Panc1 (cell line): ENCODE results near the gene PTPA. TPM values are rescaled to one million over a fixed set of nuclear protein-coding genes. Genes with fewer than 3 reads are reported as not detected.

Experiments
- ATAC-seq: fragments of 200-7000 bp; cut with Tn5 transposase; 2 replicates; pipeline ENCODE4 v1.9.1; 2020; ENCODE audit warnings: mild to moderate bottlenecking, moderate library complexity
- BruUV-seq: library from RNA; stranded (reverse); fragments of 400-500 nt; replicated peaks from 2 replicates; lab custom pipeline; 2021; lab: Mats Ljungman, UMichigan
- CTCF ChIA-PET: fragments of 300-600 bp; sonication (Branson Sonifier 250); formaldehyde crosslinking; loops from one replicate; lab custom pipeline; 2022; ENCODE audit warnings: antibody characterized with exemption; lab: Charles Lee
- POLR2A ChIA-PET: fragments of 300-600 bp; sonication (Branson Sonifier 250); formaldehyde crosslinking; loops from one replicate; lab custom pipeline; 2022; ENCODE audit warnings: antibody characterized with exemption; lab: Charles Lee
- DNase-seq: peaks from one replicate; pipeline ENCODE4 v3.0.0-alpha.2; 2010; ENCODE audit warnings: low read depth, low spot score
- H3K27ac ChIP-seq: 2 replicates; pipeline ENCODE4 v1.5.1; 2011; ENCODE audit warnings: mild to moderate bottlenecking, low read length, inconsistent platforms
- H3K27me3 ChIP-seq: fragments of 200-500 bp; sonication (Bioruptor generic); 2 replicates; pipeline ENCODE4 v1.6.0; 2014; ENCODE audit warnings: low read length, inconsistent platforms; ENCODE audit not compliant: control insufficient read depth, insufficient read depth
- H3K36me3 ChIP-seq: fragments of 200-500 bp; sonication (Bioruptor generic); 2 replicates; pipeline ENCODE4 v1.5.1; 2014; ENCODE audit warnings: inconsistent platforms, mild to moderate bottlenecking, low read length, moderate library complexity; ENCODE audit not compliant: control insufficient read depth, insufficient read depth
- H3K4me1 ChIP-seq: 2 replicates; pipeline ENCODE4 v1.5.1; 2011; ENCODE audit warnings: inconsistent platforms, mild to moderate bottlenecking, low read length, moderate library complexity; ENCODE audit not compliant: control insufficient read depth, insufficient read depth
- H3K4me3 ChIP-seq, 2 experiments: 2 replicates each; pipeline ENCODE4 v1.5.1; 2011 to 2012; ENCODE audit warnings: low read depth in 2 of 2, low read length in 2 of 2, mild to moderate bottlenecking in 2 of 2, inconsistent platforms in 1 of 2, moderate library complexity in 1 of 2
- H3K9me3 ChIP-seq: fragments of 200-500 bp; sonication (Bioruptor generic); 2 replicates; pipeline ENCODE4 v1.5.1; 2014; ENCODE audit warnings: low read depth, mild to moderate bottlenecking, inconsistent platforms, low read length, moderate library complexity; ENCODE audit not compliant: control insufficient read depth, insufficient read depth
- CTCF ChIP-seq: fragments of 450-650 bp; IDR thresholded peaks from 2 replicates; pipeline ENCODE4 v1.5.1; 2017; ENCODE audit warnings: mild to moderate bottlenecking
- POLR2AphosphoS5 ChIP-seq: IDR thresholded peaks from 2 replicates; pipeline ENCODE4 v1.6.1; 2012; ENCODE audit warnings: mild to moderate bottlenecking, low read depth, low read length, moderate library complexity
- REST ChIP-seq, 2 experiments: IDR thresholded peaks; 2 replicates each; pipeline ENCODE4 v1.6.1; 2011 to 2012; ENCODE audit warnings: low read depth in 2 of 2, control low read depth in 1 of 2, low read length in 1 of 2, mild to moderate bottlenecking in 1 of 2, moderate library complexity in 1 of 2; ENCODE audit not compliant: insufficient read depth in 1 of 2
- SIN3A ChIP-seq: IDR thresholded peaks from 2 replicates; pipeline ENCODE4 v1.6.1; 2012; ENCODE audit warnings: low read depth, mild to moderate bottlenecking, low read length, moderate library complexity, borderline replicate concordance; ENCODE audit not compliant: insufficient read depth
- TCF7L2 ChIP-seq: IDR thresholded peaks from 2 replicates; pipeline ENCODE4 v1.6.1; 2011; ENCODE audit warnings: mild to moderate bottlenecking, low read depth, low read length, inconsistent platforms
- in situ Hi-C: cut with HindIII; loops from 2 replicates; pipeline ENCODE4 v1.10.0; 2016; ENCODE audit warnings: low sequenced_read_pairs, low pct_unique_long_range_greater_than_20kb
- intact Hi-C: fragments of 100-400 bp; cut with micrococcal nuclease; formaldehyde crosslinking; loops from one replicate; pipeline ENCODE4 v1.10.0; 2022; ENCODE audit not compliant: unreplicated experiment
- total RNA-seq: library from RNA; stranded (reverse); gene quantifications from one replicate; pipeline ENCODE4 v1.2.1, GENCODE V29; 2021; ENCODE audit not compliant: unreplicated experiment

Gene PTPA
- total RNA-seq, 1 experiment from 2014 or later = 114 TPM

GRCh38 chr9:129113645-129114304 lies 2.6 kb downstream of the PTPA start:
- no TSS peak for BruUV-seq
- intact Hi-C loops = no loop called here
- Histone ChIP-seq H3K9me3 (no peaks in the 10 kb centered on the region), H3K27ac (no peak overlapping the region), H3K4me1 (peaks cover 13% of the 10 kb centered on the region), H3K27me3 (no peaks in the 10 kb centered on the region), H3K4me3 (no peak overlapping the region), H3K36me3 (peaks cover 6% of the 10 kb centered on the region; the same call in 1 of the 2 replicates)
- DNase-seq = no peak
- TF ChIP-seq SIN3A (no peak), REST (IDR thresholded peaks at IDR 0.05; ENCODE audit: insufficient read depth in 1 of 2, low read depth in 2 of 2, low read length in 1 of 2) (no peak), POLR2AphosphoS5 (no peak), CTCF (no peak), TCF7L2 (no peak)
- ATAC-seq = no peak
- in situ Hi-C loops = no loop called here
- CTCF ChIA-PET = no interaction called here
- POLR2A ChIA-PET = no interaction called here

- TF ChIP-seq POLR2AphosphoS5 (no peak), SIN3A (no peak), CTCF (no peak), REST (IDR thresholded peaks at IDR 0.05; ENCODE audit: insufficient read depth in 1 of 2, low read depth in 2 of 2, low read length in 1 of 2) (no peak), TCF7L2 (no peak)
- H3K36me3 ChIP-seq = 0 out of 2 replicates have a peak, but pooled peaks cover 4% of the 10 kb centered on the region
- DNase-seq = no peak
- no peaks in the 10 kb centered on the region for H3K27me3 ChIP-seq
- in situ Hi-C loops = no loop called here
- peaks cover 4% of the 10 kb centered on the region; the same call in 1 of the 2 replicates for H3K4me1 ChIP-seq
- ATAC-seq = no peak
- H3K4me3 ChIP-seq = no peak overlapping the region
- CTCF ChIA-PET = no interaction called here
- POLR2A ChIA-PET = no interaction called here
- no TSS peak for BruUV-seq
- no peaks in the 10 kb centered on the region for H3K9me3 ChIP-seq
- intact Hi-C loops = no loop called here
- no peak overlapping the region for H3K27ac ChIP-seq
Observed at GRCh38 chr9:129118799-129119198, 7.6 kb downstream of the PTPA start.
